ENCODE data around the gene KRT80.

The KRT80 gene

DNA sequence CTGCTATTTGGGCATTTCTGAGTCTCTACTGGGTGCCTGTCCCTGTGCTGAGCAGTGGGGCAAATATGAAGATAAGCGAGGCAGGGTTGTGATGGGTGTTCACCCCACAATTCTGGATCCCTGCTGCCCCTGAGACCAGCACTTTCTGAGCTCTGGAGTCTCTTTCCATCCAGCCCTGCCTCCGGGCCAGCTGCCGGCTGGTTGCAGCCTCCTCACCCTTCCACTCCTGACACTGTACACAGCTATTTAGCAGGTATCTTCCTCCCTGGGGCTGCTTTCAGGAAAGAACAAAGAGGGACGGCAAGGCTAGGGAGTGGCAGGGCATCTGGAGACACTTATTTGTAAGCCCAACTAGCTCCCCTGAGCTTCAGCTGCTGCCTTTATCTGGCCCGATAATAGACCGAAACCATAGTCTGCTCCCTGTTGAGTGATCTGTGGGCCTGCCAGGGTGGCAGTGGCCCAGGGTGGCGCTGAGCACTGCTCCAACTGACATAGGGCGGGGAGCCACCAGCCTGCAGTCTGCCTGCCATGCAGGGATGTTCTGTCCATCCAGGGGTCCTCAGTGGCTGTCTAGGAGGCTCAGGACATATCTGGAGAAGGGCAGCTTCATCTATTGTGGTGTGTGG lies 7.6 kb upstream of the KRT80 start:
- no peak for DNase-seq (ENCODE audit: low read depth, low spot score)

DNA sequence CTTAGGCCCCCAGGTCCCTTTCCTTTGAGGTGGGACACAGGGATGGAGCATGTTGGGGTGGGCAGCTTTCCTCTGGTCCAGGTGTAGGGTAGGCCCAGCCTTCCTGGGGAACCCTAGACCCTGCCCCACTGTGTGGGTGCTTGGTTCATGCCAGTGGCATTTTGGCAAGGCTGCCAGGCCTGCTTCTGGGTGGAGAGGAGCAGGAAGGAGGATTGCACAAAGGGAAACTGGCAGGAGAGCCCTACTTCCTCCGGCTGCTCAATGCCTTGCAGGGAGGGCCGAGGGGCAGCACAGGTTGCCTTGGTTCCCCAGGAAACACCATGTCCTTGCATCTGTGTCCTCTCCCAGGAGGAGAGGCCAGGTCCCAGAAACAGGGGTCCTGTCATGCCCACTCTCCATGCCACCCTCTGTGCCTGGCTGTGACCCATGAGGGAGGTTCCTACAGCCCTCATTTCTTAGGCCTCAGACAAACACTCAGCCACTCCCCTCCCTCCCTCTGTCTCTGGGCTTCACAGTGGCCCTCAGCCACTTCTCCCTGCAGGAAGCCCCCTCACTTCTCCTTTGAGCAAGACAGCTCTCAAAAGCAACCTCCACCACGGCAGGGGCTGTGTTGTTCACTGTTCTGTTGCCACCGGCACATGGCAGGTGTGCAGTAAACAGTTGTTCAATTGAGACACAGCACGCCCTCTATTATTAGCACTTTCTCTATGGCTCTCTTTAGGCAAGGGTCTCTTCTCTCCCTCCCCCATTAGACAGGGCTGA lies 6.8 kb upstream of the KRT80 start:
- DNase-seq (ENCODE audit: low read depth, low spot score) = no peak

DNA sequence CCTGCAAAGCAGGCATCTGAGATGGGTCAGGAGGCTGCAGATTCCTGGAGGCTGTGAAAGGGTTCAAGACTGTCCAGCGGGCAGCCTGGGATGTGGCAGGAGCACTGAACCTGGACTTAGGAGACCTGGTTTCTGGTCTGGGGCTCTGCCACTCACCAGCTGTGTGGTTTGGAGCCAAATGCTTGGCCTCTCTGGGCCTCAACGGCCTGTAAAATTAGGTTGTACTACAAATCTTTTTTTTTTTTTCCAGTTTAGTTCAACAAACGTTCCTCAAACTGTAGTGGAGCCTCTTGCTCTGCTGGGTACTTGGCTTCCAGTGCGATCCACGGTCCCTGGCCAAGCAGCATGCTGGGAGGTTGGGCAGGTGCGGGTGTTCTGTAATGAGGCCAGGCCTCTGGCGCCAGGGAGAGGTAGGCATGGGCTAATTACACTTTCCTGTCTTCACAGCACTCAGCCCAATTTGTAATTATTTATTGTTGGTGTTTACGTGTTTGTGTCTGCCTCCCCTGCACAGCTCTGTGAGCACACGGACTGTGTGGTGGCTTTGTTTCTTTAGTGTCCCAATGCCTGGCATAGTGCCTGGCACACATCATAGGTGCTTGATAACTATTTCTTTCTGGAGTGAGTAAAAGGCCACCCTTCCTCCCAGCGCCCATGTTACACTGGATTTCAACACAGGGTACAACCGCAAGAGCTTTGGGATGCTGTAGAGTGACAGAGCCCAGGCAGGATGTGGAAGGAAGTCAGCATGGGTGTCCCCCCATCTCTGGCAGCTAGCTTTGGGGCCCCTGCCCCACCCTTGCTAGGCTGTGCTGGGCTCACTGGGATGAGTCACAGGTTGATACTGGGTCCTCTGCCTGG lies 5.8 kb upstream of the KRT80 start:
- no peak for DNase-seq (ENCODE audit: low read depth, low spot score)

DNA sequence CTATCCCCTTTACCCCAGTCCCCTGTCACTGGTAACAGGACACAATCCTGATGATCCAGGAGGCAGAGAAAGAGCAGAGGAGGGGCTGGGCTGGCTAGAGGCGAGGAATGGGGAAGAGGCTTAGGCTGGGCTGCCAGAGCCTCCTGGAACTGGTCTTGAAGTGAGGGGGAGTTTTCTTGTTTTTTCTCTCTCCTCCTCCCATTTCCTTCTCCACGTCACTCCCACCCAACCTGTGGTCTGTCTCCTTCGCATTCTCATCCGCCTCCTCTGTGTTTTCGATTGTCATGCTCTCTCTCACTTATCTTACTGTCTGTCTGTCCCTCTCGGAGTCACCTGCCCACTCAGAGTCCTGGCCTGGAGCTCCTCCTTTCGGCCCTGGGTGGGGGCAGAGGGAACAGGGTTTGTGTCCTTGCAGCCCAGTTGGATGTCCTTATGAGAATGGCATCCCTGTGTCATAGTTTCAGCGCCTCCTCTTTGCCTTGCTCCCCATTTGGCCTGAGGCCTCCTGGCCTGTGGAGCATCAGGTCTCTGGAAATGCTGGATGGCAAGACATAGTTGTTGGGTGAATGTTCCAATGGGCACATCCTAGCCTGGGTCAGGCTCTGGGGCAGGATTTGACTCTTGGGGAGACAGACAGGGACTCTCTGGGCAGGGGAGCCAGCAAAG lies 3.4 kb upstream of the KRT80 start:
- DNase-seq (ENCODE audit: low read depth, low spot score) = no peak

DNA sequence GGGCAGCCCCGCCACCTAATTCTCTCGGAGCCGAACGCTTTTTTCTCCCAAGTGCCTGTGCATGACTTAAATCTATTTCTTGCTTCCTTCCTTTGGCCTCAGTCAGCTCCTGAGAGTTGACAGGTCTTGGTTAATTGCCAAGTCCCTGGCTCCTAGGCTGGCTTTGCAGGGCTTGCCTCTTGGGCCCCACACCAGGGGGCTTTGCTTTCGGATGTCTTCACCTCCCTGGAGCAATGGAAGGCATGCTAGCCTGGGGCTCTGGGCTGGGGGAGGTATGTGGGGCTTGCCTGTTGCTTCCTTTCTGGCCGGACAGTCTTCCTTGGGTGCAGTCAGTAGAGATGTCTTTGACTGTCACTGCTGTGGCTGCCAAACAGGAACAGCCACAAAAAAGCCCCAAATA lies 2.2 kb upstream of the KRT80 start:
- no peak for DNase-seq (ENCODE audit: low read depth, low spot score)

DNA sequence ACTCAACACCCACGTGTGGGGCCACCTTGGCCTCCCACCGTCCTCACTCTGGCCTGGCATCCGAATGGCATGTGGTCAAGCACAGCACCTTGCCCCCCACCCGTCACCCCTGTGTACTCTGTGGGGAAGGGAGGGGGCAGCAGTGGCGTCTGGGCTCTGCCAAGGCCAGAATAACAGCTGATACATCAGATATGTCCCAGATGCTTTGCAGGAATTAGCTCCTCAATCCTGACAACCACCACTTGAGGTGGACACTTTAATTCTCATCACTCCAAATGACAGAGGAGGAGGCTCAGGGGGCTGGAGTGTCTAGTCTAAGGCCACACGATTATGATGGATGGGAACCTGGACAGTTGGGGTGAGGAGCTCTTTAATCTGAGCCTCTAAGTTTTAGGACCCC lies 1.7 kb upstream of the KRT80 start:
- DNase-seq (ENCODE audit: low read depth, low spot score) = no peak

DNA sequence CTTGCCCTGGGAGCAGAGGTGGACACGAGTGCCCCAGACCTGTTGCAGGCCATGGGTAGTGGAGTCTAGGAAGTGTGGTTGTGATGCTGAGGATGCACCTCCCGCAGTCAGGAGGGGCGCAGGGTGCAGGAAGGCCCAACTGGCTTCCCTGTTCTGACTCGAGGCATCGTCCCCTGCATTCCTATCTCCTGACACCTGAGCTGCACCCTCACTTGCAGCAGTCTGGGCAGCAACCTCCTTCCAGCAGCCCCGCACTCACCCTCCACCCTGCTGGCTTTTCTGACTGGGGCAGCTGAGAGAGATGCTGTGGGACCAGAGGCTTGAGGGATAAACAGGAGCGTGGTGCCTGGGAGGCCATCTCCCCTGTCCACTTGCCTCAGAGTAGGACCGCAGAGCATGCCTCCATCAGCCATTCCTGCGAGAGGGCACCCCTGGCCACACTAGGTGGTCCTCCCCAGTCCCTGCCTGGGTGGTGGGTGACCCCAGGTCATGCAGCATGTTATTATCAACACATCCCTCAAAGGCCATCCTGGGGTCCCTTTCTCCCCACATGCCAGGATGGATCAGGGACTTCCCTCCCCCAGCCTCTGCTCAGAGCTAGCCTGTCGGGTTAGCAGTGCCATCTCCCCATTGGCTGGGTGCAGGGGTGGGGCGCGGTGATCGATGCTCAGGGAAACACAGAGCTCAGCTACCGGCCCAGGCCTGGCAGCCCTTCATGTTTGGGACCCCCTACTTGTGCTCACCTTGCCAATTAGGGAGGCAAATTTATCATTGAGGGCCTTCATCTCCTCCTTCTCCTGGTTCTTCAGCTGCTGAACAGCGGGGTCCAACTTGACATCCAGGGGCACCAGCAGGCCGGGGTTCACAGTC lies 719 bp downstream of the KRT80 start:
- DNase-seq (ENCODE audit: low read depth, low spot score) = no peak

DNA sequence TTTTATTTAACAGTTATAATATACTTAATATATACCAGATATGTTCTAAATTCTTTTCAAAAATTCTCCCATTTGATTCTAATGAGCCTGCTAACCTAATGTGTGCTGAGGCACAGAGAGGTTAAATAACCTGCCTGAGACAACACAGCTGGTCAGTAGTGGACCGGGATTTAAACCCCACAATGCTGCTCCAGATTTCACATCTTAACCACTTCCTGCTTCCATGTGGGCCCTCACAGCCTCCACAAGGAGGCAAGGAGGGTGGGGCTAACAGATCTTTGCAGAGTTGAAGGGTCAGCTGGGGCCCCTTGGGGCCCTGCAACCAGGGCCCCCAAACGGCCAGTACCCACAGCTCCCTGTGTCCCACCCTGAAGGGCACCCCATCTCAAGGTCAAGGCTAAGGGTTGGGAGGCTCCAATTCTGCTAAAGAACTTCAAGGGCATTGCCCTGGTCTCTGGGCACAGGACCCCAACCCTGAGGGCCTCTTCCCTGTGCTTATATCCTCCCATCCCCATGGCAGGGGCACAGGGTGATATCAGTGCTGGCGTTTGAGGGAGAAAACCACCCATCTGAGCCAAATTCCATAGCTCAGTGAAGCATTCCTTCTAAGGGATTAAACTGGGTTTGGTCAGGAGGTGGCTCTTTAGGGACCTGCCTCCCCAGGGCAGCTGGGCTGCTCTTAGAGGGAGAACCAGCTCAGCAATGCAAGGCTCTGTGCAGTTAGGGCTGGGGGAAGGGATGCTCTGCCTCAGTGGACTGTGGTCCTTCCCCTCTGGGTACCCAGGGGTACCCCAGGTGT lies 2.2 kb downstream of the KRT80 start:
- DNase-seq (ENCODE audit: low read depth, low spot score) = no peak

DNA sequence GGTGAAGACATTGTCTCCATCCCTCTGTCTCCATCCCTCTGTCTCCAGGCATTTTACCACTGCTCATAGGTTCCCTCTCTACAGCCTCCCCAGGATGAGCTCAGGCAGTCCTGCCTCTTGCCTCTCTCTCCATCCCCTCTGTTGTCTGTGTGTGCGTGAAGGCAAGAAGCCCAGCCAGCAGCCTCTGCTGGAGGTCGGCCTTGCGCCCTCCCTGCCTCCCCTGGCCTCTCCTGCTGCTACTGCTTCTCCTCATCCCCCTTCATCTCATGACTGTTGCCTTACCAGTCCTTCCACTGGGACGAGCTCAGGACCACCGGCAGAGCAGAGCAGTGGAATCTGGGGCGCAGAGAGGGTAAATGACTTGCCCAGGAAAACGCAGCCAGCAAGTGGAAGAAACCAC lies 3.2 kb downstream of the KRT80 start:
- no peak for DNase-seq (ENCODE audit: low read depth, low spot score)

DNA sequence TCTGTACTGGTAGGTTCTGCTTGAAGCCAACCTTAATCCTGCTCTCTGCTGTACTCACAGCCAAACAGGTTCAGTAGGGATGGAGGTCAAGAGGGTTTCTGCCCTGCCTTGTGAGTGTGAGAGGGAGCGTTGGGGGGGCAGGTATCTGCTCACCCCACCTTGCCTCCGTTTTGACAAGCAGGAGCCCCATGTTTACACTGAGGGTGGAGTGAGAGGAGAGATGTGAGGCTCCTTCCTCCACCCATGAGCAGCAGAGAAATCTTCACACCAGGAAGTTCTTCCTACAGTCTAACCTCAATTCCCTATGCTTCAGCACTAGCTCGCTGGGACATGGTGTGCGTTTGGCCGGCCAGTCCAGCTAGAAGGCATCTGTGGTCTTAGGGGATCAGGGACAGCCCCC lies 4.2 kb downstream of the KRT80 start:
- no peak for DNase-seq (ENCODE audit: low read depth, low spot score)

DNA sequence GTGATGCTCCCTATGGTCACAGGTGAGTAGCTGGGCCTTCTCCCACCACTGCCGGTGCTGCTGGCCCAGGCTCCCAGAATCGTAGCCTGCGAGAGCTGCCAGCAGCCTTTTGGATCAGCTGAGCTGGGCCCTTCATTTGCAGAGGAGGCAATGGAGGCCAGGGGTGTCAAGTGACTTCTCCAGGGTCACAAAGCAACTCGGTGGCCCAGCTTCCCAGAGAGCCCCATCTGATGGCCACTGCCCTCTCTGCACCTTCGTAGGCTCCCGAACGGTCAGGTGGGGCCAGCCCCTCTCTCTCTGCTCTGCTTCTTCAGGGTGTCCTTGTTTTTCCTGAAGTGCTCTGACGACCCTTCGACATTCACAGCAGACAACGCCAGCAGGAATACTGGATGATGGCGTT lies 4.6 kb downstream of the KRT80 start:
- no peak for DNase-seq (ENCODE audit: low read depth, low spot score)

DNA sequence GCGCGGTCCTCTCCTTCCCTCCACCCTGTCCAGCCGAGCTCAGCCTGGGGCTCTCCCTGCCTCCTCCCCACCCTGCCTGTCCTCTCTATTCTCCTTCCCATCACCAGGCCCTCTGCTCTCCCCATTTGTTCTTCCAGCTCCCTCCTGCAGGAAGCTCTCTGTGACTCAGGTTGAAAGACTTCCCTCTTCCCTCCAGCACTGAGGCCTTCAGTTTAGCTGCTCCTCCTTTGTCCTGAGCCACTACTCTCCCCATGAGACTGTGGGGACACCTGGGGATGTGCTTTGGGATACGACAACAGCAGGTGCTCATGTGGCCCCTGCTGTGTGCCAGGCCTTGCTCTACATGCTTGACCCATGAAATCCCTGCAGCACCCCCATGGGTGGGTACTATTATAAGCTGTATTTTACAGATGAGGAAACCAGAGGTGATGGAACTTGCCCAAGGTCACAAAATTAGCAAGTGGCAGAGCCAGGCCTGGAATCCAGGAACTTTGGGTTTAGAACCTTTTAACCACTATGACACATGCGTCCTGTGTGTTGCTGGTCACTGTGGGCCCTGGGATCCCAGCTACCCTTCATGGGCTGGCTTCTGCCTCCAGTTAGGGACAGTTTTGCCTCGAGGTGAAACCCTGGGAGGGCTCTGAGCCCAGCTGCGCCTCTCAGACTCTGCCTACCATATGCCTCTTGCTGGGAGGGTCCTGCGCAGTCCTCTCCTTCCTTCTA lies 5.5 kb downstream of the KRT80 start:
- DNase-seq (ENCODE audit: low read depth, low spot score) = no peak

DNA sequence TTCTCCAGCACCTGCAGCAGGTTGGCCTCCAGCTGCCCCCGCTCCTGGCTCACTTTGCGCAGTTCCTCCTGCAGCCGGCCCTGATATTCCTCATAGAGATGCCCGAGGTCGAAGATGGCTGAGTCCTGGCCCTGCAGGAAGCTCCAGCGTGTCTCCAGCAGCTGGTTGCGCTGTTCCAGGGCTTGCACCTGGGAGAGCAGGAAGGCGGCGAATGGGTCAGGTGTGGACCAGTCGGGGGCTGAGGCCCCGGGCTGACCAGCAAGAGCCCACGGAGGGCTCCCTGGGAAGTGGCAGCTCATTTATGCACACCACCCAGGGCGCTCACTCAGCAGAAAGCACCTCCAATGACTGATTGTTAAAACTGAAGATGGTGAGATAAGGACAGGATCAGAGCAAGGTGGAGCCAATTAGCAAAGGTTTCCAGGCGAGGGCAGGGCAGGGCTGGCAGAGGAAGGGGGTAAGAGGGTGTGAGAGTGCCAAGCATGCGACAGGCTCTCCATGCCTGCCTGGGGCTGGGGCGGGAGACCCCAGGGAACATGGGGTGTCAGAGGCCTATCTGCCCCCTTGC lies 6.3 kb downstream of the KRT80 start:
- no peak for DNase-seq (ENCODE audit: low read depth, low spot score)

DNA sequence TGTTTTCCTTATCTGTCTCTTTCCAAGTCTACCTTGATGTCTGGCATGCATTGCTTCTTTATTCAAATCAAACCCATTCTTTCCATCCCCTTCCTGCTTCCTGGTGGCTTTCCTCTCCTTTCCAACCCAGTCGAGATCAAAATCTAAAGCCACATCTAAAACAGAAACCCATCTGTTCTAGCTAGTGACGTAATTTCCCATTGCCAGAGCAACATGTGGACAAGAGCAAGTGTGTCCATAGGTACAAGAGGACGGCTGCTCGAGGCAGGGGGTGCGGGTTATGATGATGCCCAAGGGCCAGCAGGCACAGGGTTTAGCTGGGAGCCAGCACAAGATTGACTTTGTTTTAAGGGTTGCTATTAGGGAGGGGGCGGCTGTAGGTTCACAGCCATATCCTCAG lies 7.0 kb downstream of the KRT80 start:
- DNase-seq (ENCODE audit: low read depth, low spot score) = no peak

DNA sequence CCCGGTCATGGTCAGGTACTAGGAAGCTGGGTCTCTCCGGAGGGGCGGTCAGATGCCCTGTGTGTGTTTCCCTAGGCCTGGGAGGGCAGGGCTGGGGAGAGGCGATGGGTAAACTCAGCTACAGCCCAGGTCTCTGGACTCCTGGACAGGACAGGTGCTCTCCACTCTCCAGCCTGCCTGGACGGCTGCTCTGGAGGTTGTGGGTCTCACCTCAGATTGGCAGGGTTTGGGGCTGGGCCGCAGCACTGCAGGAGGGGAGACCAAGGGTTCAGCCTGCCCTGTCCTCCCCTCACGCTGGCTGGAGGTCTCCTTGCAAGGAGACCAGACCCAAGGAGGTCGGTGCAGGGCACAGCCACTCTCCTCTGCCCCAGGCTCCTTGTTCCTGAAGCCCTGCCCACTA lies 7.8 kb downstream of the KRT80 start:
- no peak for DNase-seq (ENCODE audit: low read depth, low spot score)

DNA sequence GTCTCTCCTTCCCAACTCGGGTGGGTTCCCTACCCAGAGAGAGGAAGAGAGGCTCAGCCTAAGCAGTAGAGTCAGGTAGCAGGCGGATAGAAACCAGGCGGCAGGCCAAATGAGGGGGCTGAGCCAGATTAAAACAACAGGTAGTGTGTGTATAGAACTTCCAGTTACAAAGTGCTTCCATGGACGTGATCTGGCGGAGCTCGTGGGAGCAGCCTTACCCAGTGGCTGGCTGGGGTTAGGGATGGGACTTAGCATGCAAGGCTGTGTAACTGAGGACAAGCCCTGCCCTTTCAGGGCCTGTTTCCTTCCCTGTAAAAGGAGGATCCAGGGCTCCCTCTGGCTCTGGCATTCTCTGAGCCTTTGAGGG lies 8.3 kb downstream of the KRT80 start:
- no peak for DNase-seq (ENCODE audit: low read depth, low spot score)

DNA sequence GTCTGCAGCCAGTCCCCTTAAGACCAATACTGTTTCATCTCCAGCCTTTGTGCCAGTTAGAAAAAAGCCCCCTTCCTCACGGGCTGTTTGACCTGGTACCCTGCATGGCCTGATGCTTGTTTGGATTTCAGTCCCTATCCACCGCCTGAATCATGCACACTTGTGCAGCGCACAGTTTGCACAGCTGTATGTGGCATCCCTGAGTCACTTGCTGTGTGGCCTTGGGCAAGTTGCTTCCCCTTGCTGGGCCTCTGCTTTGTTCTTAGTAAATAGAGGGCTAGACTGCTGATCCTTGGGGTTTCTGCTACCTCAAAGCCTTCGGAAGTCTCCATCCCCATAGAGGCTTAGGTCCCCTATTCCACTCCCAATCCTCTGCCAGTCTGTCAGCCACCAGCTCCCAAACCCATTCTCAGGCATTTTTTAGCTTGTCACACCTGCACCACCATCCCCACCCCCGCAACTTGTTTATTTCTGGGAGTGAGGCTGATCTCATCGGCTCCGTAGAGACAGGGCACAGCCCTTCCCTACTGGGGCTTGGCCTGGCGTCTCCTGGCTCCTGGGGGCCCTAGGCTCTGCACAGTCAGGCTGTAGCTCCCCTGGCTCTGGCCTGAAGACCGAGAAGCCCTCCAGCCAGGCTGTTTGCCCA lies 8.8 kb downstream of the KRT80 start:
- DNase-seq (ENCODE audit: low read depth, low spot score) = no peak

DNA sequence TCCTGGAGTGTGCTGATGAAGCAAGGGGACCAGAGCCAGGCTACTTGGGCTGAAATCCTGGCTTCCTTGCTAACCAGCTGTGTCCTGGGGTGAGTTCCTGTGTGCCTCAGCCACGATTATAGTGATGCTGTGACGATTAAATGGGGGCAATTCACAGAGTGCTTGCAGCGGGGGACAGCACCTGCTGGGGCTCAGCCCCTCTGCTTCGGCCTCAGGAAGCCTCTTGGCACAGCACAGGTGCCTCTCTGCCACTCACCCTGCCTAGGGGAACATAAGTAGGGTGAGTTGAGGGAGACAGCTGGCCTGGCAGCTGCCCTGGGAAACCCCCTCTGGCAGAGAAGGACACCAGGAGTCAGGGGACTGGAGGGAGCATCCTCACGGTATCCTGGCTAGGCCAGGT lies 9.4 kb downstream of the KRT80 start:
- DNase-seq (ENCODE audit: low read depth, low spot score) = no peak

DNA sequence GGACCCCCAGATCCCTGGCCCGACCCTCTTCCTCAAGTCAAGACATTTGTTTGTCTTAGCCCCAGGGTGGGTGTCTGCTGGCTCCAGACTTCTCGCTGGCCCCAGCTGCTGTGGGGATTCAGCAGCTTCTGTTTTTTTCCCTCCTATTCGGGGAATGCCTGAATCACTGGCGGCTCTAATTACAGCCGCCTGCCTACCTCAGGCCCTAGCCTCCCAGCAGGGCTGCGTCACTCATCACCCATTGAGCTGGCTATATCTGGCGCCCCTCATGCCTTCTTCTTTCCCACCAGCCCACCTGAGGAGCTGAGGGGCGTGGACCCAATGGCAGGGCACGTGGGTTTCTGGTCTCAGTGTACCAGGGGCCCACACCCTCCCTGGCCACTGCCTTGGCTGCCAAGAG lies 10.1 kb downstream of the KRT80 start:
- DNase-seq (ENCODE audit: low read depth, low spot score) = peak; percentile 81

Measured in smooth muscle cell of the brain vasculature (primary cell).